ACC112 (cell line): ENCODE results near the gene AK2.
"Not testable (repeated sequence)": the region's sequence is repeated elsewhere in the genome, so short reads cannot be mapped to it uniquely, and the experiment has no call there.

Experiments used
- H2AFZ ChIP-seq: fragments of 200-600 bp; sonication (generic); one replicate; pipeline ENCODE4 v1.6.0; 2017; ENCODE audit warnings: antibody characterized with exemption, low read length; ENCODE audit not compliant: unreplicated experiment
- H3K27ac ChIP-seq: fragments of 200-600 bp; sonication (generic); 2 replicates; pipeline ENCODE4 v1.5.1; 2014; ENCODE audit warnings: low read depth, mild to moderate bottlenecking, antibody characterized with exemption, low read length, moderate library complexity
- H3K27me3 ChIP-seq: fragments of 200-600 bp; sonication (generic); 2 replicates; pipeline ENCODE4 v1.6.1; 2014; ENCODE audit warnings: mild to moderate bottlenecking, antibody characterized with exemption, low read length, moderate library complexity, mixed read lengths; ENCODE audit not compliant: insufficient read depth
- H3K36me3 ChIP-seq: fragments of 200-600 bp; sonication (generic); 2 replicates; pipeline ENCODE4 v1.6.1; 2016; ENCODE audit warnings: mild to moderate bottlenecking, antibody characterized with exemption, low read length, moderate library complexity, mixed read lengths; ENCODE audit not compliant: insufficient read depth
- H3K4me1 ChIP-seq: fragments of 200-600 bp; sonication (generic); one replicate; pipeline ENCODE4 v1.6.1; 2016; ENCODE audit warnings: low read length, mixed read lengths; ENCODE audit not compliant: insufficient read depth, unreplicated experiment, control insufficient read depth
- H3K4me3 ChIP-seq: fragments of 200-600 bp; sonication (generic); 2 replicates; pipeline ENCODE4 v1.5.1; 2014; ENCODE audit warnings: mild to moderate bottlenecking, low read depth, low read length
- H3K79me2 ChIP-seq: fragments of 200-600 bp; sonication (generic); one replicate; pipeline ENCODE4 v1.6.0; 2016; ENCODE audit warnings: low read length; ENCODE audit not compliant: control insufficient read depth, unreplicated experiment, insufficient read depth

The AK2 gene

GRCh38 chr1:32975055-32975454 is 61.6 kb downstream of the AK2 start:
- H3K4me1 ChIP-seq, H3K27ac ChIP-seq, H3K4me3 ChIP-seq, H3K27me3 ChIP-seq, H3K36me3 ChIP-seq, H3K79me2 ChIP-seq, H2AFZ ChIP-seq: not testable (repeated sequence)

- not testable (repeated sequence) for H3K4me1 ChIP-seq, H3K79me2 ChIP-seq, H3K27ac ChIP-seq, H3K36me3 ChIP-seq, H2AFZ ChIP-seq, H3K27me3 ChIP-seq
- peak overlapping the region; percentile 89 for H3K4me3 ChIP-seq
Measured at GRCh38 chr1:32973458-32973857, 63.2 kb downstream of the AK2 start.

- H3K4me1 ChIP-seq = peaks cover 8% of the 10 kb centered on the region
- no peaks in the 10 kb centered on the region for H3K27me3 ChIP-seq
- H3K27ac ChIP-seq = no peak overlapping the region
- peak overlapping the region; percentile 89 for H3K4me3 ChIP-seq
- H2AFZ ChIP-seq = peak overlapping the region; percentile 90
- no peaks in the 10 kb centered on the region for H3K36me3 ChIP-seq
- H3K79me2 ChIP-seq = no peaks in the 10 kb centered on the region
Measured at GRCh38 chr1:32972814-32973428, 63.8 kb downstream of the AK2 start.

- Histone ChIP-seq H3K79me2 (no peaks in the 10 kb centered on the region), H3K36me3 (no peaks in the 10 kb centered on the region), H3K4me3 (no peak overlapping the region), H3K27me3 (no peaks in the 10 kb centered on the region), H3K4me1 (peaks cover 10% of the 10 kb centered on the region), H2AFZ (no peak overlapping the region), H3K27ac (no peak overlapping the region)
Measured at GRCh38 chr1:32971576-32971975, 65.1 kb downstream of the AK2 start.

GRCh38 chr1:32971156-32971555 is 65.5 kb downstream of the AK2 start:
- Histone ChIP-seq H3K36me3 (no peaks in the 10 kb centered on the region), H2AFZ (no peak overlapping the region), H3K4me1 (peaks cover 10% of the 10 kb centered on the region), H3K4me3 (no peak overlapping the region), H3K27ac (no peak overlapping the region), H3K27me3 (no peaks in the 10 kb centered on the region), H3K79me2 (no peaks in the 10 kb centered on the region)

- peaks cover 14% of the 10 kb centered on the region for H3K4me1 ChIP-seq
- no peaks in the 10 kb centered on the region for H3K36me3 ChIP-seq
- H3K79me2 ChIP-seq = no peaks in the 10 kb centered on the region
- H3K4me3 ChIP-seq = no peak overlapping the region
- no peak overlapping the region for H3K27ac ChIP-seq
- no peak overlapping the region for H2AFZ ChIP-seq
- no peaks in the 10 kb centered on the region for H3K27me3 ChIP-seq
Measured at GRCh38 chr1:32969566-32969965, 67.1 kb downstream of the AK2 start.

GRCh38 chr1:32967888-32968568 is 68.7 kb downstream of the AK2 start:
- peak overlapping the region; percentile 59 for H3K27ac ChIP-seq
- H3K4me1 ChIP-seq = peaks cover 15% of the 10 kb centered on the region
- H3K27me3 ChIP-seq = no peaks in the 10 kb centered on the region
- peaks cover 11% of the 10 kb centered on the region for H3K79me2 ChIP-seq
- H3K4me3 ChIP-seq = no peak overlapping the region
- no peaks in the 10 kb centered on the region for H3K36me3 ChIP-seq
- H2AFZ ChIP-seq = peak overlapping the region; percentile 42

- Histone ChIP-seq H3K27me3 (no peaks in the 10 kb centered on the region), H3K4me3 (no peak overlapping the region), H3K4me1 (peaks cover 20% of the 10 kb centered on the region), H3K79me2 (peaks cover 23% of the 10 kb centered on the region), H2AFZ (no peak overlapping the region), H3K27ac (no peak overlapping the region), H3K36me3 (no peaks in the 10 kb centered on the region)
Measured at GRCh38 chr1:32966900-32967299, 69.8 kb downstream of the AK2 start.

GRCh38 chr1:32965251-32965747 is 71.4 kb downstream of the AK2 start:
- Histone ChIP-seq H3K79me2 (peaks cover 37% of the 10 kb centered on the region), H2AFZ (peak overlapping the region; percentile 95), H3K27ac (peak overlapping the region; percentile 54; the same call in 1 of the 2 replicates), H3K4me3 (peak overlapping the region; percentile 86), H3K36me3 (no peaks in the 10 kb centered on the region), H3K4me1 (peaks cover 33% of the 10 kb centered on the region), H3K27me3 (no peaks in the 10 kb centered on the region)

GRCh38 chr1:32964461-32965250 is 72.0 kb downstream of the AK2 start, which contains the start of gene RNF19B:
TSS of gene RNF19B (minus strand) at chr1:32964809. CDS start at chr1:32964685, 124 bp downstream.
- Histone ChIP-seq H3K36me3 (no peaks in the 10 kb centered on the region), H2AFZ (peak within 1 kb of the TSS; percentile 95), H3K27ac (peak within 1 kb of the TSS; percentile 71), H3K79me2 (peaks cover 43% of the 10 kb centered on the region), H3K4me1 (peaks cover 36% of the 10 kb centered on the region), H3K27me3 (no peaks in the 10 kb centered on the region), H3K4me3 (peak within 1 kb of the TSS; percentile 90)
